ENCODE data around the gene ZNF575. TPM values are rescaled to one million over a fixed set of nuclear protein-coding genes. Genes with fewer than 3 reads are reported as not detected.

The ZNF575 gene
- total RNA-seq, 5 donors from 2014 or later (not counting 1 experiment from before 2014, with no cell fraction given): 3.4 to 12.7 (median 6.2) TPM

DNA sequence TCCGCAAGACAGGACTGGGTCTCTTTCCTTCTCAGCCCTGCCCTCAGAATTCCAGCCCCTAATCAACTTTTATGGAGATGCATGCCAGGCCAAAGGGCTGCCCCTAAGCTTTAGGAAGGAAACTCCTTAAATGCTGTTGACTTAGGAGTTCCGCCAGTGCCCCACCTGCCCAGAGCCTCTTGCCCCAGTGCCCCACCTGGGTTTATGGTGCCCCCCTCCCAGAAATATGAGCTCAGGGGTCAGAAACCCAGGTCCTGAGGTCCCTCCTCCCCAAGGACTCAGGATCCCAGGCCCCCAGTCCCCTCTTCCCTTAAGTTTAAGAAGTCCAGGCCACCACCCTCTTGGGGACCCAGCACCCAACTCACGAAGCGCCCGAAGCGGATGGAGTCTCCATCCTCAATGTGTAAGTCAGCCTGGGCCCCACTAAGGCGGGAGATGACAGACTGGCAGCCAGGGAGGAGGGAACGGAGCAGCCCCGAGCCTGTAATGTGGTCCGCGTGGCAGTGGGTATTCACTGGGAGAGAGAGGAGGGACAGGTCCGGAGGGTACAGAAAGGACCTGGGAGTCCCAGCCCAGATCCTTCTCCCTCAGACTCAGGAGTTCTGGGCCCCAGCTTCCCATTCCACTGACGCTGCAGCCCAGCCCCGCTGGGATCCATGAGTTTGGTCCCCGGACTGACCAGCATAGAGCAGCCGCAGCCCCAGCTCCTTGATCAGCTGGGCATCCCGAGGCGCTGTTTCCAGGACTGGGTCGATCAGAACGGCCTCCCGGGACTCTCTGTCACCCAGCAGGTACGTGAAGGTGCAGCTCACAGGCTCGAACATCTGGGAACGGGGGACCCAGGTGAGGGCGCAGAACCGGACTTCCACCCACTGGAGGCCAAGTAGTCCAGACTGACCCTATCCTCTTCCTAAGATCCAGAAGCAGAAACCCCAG lies 6.9 kb upstream of the ZNF575 start:
- Histone ChIP-seq H3K4me3 (ENCODE audit: control insufficient read depth in 1 of 2, extremely low read depth in 1 of 2, low read length in 1 of 2) (peak overlapping the region; percentile 81 to 93), H3K27ac (ENCODE audit: low read length) (peak overlapping the region; percentile 66), H3K9me3 (no peaks in the 10 kb centered on the region), H3K36me3 (ENCODE audit: control insufficient read depth in 2 of 2, extremely low read depth in 1 of 2, insufficient read depth in 1 of 2, low read length in 1 of 2) (peaks cover 0 to 9% of the 10 kb centered on the region in 2 donors), H3K27me3 (replicated peaks in 1 of 2; ENCODE audit: control insufficient read depth in 2 of 2, extremely low read depth in 1 of 2, insufficient read depth in 2 of 2, low read length in 1 of 2) (no peaks in the 10 kb centered on the region), H3K4me1 (ENCODE audit: control insufficient read depth in 1 of 2, extremely low read depth in 1 of 2, insufficient read depth in 2 of 2, low read length in 2 of 2) (peaks cover 7 to 28% of the 10 kb centered on the region in 2 experiments)
- Mint-ChIP-seq H3K27ac (peak overlapping the region; percentile 86 to 88), H3K27me3 (no peaks in the 10 kb centered on the region), H3K9me3 (no peaks in the 10 kb centered on the region), H3K4me1 (peaks cover 23 to 34% (median 28%) of the 10 kb centered on the region in 3 donors), H3K4me3 (peak overlapping the region; percentile 73 to 89 (median 74)), H3K36me3 (peaks cover 3% of the 10 kb centered on the region)
- under 1% methylated on average over 20 of the region's 26 CpGs for WGBS (ENCODE audit: insufficient coverage)
- DNase-seq (peak in 6 of 35 experiments; percentile 9 to 43 (median 22)), ATAC-seq (replicated peaks in 1 of 4) (peak in 3 of 4 experiments; percentile 29 to 32 (median 31))
- ChIA-PET CTCF (interaction anchor here in 1 of 2 donors (1.1 to 2.9 kb wide), 4 partner anchors 22 to 87 kb away, joined by 3 to 12 read pairs (median 6); no protein-coding TSS in a partner anchor), POLR2A (no interaction called here)

GRCh38 chr19:43526884-43527859 lies 5.8 kb upstream of the ZNF575 start, which contains the start of gene ETHE1:
Gene ETHE1 (minus strand): TSS chr19:43527201. CDS start chr19:43527177, 24 bp downstream.
- peaks cover 7 to 32% of the 10 kb centered on the region in 2 experiments for H3K4me1 ChIP-seq (ENCODE audit: control insufficient read depth in 1 of 2, extremely low read depth in 1 of 2, insufficient read depth in 2 of 2, low read length in 2 of 2)
- ChIA-PET CTCF (interaction anchor here (0.7 to 2.4 kb wide), 5 partner anchors 8 to 102 kb away, joined by 3 to 12 read pairs (median 4); no protein-coding TSS in a partner anchor), POLR2A (interaction anchor here in 1 of 2 donors (1.0 kb wide), 1 partner anchor 88 kb away, joined by 6 read pairs; no protein-coding TSS in a partner anchor)
- peaks cover 23 to 34% (median 30%) of the 10 kb centered on the region in 3 donors for H3K4me1 Mint-ChIP-seq
- peak within 1 kb of the TSS; percentile 81 to 93 for H3K4me3 ChIP-seq (ENCODE audit: control insufficient read depth in 1 of 2, extremely low read depth in 1 of 2, low read length in 1 of 2)
- H3K27me3 Mint-ChIP-seq: no peaks in the 10 kb centered on the region
- H3K9me3 ChIP-seq: no peaks in the 10 kb centered on the region
- H3K27me3 ChIP-seq (replicated peaks in 1 of 2; ENCODE audit: control insufficient read depth in 2 of 2, extremely low read depth in 1 of 2, insufficient read depth in 2 of 2, low read length in 1 of 2): no peaks in the 10 kb centered on the region
- H3K27ac ChIP-seq (ENCODE audit: low read length): peak within 1 kb of the TSS; percentile 66
- under 1% methylated on average over 39 of the region's 54 CpGs for WGBS (ENCODE audit: insufficient coverage)
- no peaks in the 10 kb centered on the region for H3K9me3 Mint-ChIP-seq
- ATAC-seq (replicated peaks in 1 of 4) (peak; percentile 79 to 86 (median 84)), DNase-seq (peak in 32 of 35 experiments; percentile 18 to 74 (median 47))
- peak within 1 kb of the TSS; percentile 86 to 91 for H3K27ac Mint-ChIP-seq
- H3K36me3 Mint-ChIP-seq: peaks cover 3% of the 10 kb centered on the region
- H3K4me3 Mint-ChIP-seq: peak within 1 kb of the TSS; percentile 73 to 89 (median 74)
- H3K36me3 ChIP-seq (ENCODE audit: control insufficient read depth in 2 of 2, extremely low read depth in 1 of 2, insufficient read depth in 1 of 2, low read length in 1 of 2): no peaks in the 10 kb centered on the region

GRCh38 chr19:43527860-43528622 lies 4.9 kb upstream of the ZNF575 start:
- Histone ChIP-seq H3K27ac (ENCODE audit: low read length) (no peak overlapping the region), H3K4me3 (ENCODE audit: control insufficient read depth in 1 of 2, extremely low read depth in 1 of 2, low read length in 1 of 2) (no peak overlapping the region), H3K9me3 (no peaks in the 10 kb centered on the region), H3K27me3 (replicated peaks in 1 of 2; ENCODE audit: control insufficient read depth in 2 of 2, extremely low read depth in 1 of 2, insufficient read depth in 2 of 2, low read length in 1 of 2) (no peaks in the 10 kb centered on the region), H3K4me1 (ENCODE audit: control insufficient read depth in 1 of 2, extremely low read depth in 1 of 2, insufficient read depth in 2 of 2, low read length in 2 of 2) (peaks cover 9 to 41% of the 10 kb centered on the region in 2 experiments), H3K36me3 (ENCODE audit: control insufficient read depth in 2 of 2, extremely low read depth in 1 of 2, insufficient read depth in 1 of 2, low read length in 1 of 2) (no peaks in the 10 kb centered on the region)
- WGBS (ENCODE audit: insufficient coverage): 90% methylated on average over 2 of the region's 13 CpGs
- Mint-ChIP-seq H3K4me1 (peaks cover 28 to 38% (median 35%) of the 10 kb centered on the region in 3 donors), H3K27me3 (no peaks in the 10 kb centered on the region), H3K9me3 (no peaks in the 10 kb centered on the region), H3K4me3 (peak overlapping the region in 2 of 3 donors; percentile 47 to 73), H3K36me3 (no peaks in the 10 kb centered on the region), H3K27ac (no peak overlapping the region)
- ChIA-PET CTCF (interaction anchor here (0.6 to 1.5 kb wide), 12 partner anchors 9 to 620 kb away, joined by 3 to 11 read pairs (median 3); no protein-coding TSS in a partner anchor), POLR2A (interaction anchor here in 1 of 2 donors (0.7 to 1.0 kb wide), 2 partner anchors 89 to 227 kb away, joined by 5 to 6 read pairs; partner anchors contain the start of gene SMG9)
- DNase-seq: no peak
- no peak for ATAC-seq (replicated peaks in 1 of 4)

DNA sequence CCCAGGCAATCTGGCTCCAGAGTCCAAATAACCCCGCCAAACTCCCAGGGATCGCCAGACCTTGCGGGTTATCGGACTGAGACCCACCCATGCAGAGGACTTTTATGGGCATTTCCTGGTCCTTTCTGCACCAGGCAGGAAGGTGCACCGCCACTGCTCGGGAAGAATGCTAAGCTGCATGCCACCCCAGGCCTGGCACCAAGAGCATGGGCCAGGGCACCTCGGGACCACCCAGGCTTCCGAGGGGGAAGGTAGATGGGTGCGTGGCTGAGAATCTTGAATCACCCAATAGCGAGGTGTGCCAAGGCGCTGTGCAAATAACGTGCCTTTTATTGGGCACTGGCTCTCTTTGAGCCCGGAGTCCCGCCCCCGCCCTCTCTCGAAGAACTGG lies 422 bp upstream of the ZNF575 start:
- peak; percentile 19 to 41 (median 36) for ATAC-seq (replicated peaks in 1 of 4)
- POLR2A ChIA-PET: no interaction called here
- H3K36me3 ChIP-seq (ENCODE audit: control insufficient read depth in 2 of 2, extremely low read depth in 1 of 2, insufficient read depth in 1 of 2, low read length in 1 of 2): no peaks in the 10 kb centered on the region
- H3K27ac Mint-ChIP-seq: peak overlapping the region; percentile 90 to 91
- peaks cover 4% of the 10 kb centered on the region for H3K36me3 Mint-ChIP-seq
- CTCF ChIA-PET: interaction anchor here in 1 of 2 donors (0.8 to 3.4 kb wide), 8 partner anchors 13 to 252 kb away, joined by 3 to 24 read pairs (median 5); partner anchors contain the start of genes IRGQ and ZNF576
- H3K4me1 Mint-ChIP-seq: peaks cover 17 to 24% (median 23%) of the 10 kb centered on the region in 3 donors
- no peaks in the 10 kb centered on the region for H3K27me3 ChIP-seq (replicated peaks in 1 of 2; ENCODE audit: control insufficient read depth in 2 of 2, extremely low read depth in 1 of 2, insufficient read depth in 2 of 2, low read length in 1 of 2)
- H3K27me3 Mint-ChIP-seq: no peaks in the 10 kb centered on the region
- H3K4me3 Mint-ChIP-seq: peak overlapping the region; percentile 88 to 90 (median 88)
- WGBS (ENCODE audit: insufficient coverage): 3% methylated on average over 16 of the region's 16 CpGs
- H3K4me3 ChIP-seq (ENCODE audit: control insufficient read depth in 1 of 2, extremely low read depth in 1 of 2, low read length in 1 of 2): peak overlapping the region; percentile 69 to 82
- no peaks in the 10 kb centered on the region for H3K9me3 ChIP-seq
- H3K27ac ChIP-seq (ENCODE audit: low read length): peak overlapping the region; percentile 71
- peaks cover 2 to 27% of the 10 kb centered on the region in 2 experiments for H3K4me1 ChIP-seq (ENCODE audit: control insufficient read depth in 1 of 2, extremely low read depth in 1 of 2, insufficient read depth in 2 of 2, low read length in 2 of 2)
- DNase-seq: peak in 2 of 35 experiments; percentile 25 to 33
- H3K9me3 Mint-ChIP-seq: no peaks in the 10 kb centered on the region

GRCh38 chr19:43533546-43534304 lies 737 bp downstream of the ZNF575 start:
- under 1% methylated on average over 36 of the region's 41 CpGs for WGBS (ENCODE audit: insufficient coverage)
- H3K27me3 Mint-ChIP-seq: no peaks in the 10 kb centered on the region
- POLR2A ChIA-PET: interaction anchor here in 1 of 2 donors (0.5 to 0.6 kb wide), 3 partner anchors 62 to 221 kb away, joined by 4 to 15 read pairs (median 4); partner anchors contain the start of gene SMG9

More at GRCh38 chr19:43533546-43534304, 737 bp downstream of the ZNF575 start:
- Histone ChIP-seq H3K27me3 (replicated peaks in 1 of 2; ENCODE audit: control insufficient read depth in 2 of 2, extremely low read depth in 1 of 2, insufficient read depth in 2 of 2, low read length in 1 of 2) (no peaks in the 10 kb centered on the region), H3K4me3 (ENCODE audit: control insufficient read depth in 1 of 2, extremely low read depth in 1 of 2, low read length in 1 of 2) (peak overlapping the region; percentile 69 to 82), H3K9me3 (no peaks in the 10 kb centered on the region), H3K27ac (ENCODE audit: low read length) (peak overlapping the region; percentile 69), H3K36me3 (ENCODE audit: control insufficient read depth in 2 of 2, extremely low read depth in 1 of 2, insufficient read depth in 1 of 2, low read length in 1 of 2) (peaks cover 4 to 8% of the 10 kb centered on the region in 2 donors), H3K4me1 (ENCODE audit: control insufficient read depth in 1 of 2, extremely low read depth in 1 of 2, insufficient read depth in 2 of 2, low read length in 2 of 2) (peaks cover 2 to 23% of the 10 kb centered on the region in 2 experiments)
- DNase-seq (peak; percentile 78 to 98 (median 95)), ATAC-seq (replicated peaks in 1 of 4) (peak; percentile 63 to 81 (median 66))
- peaks cover 0 to 5% (median 0%) of the 10 kb centered on the region in 3 donors for H3K9me3 Mint-ChIP-seq
- CTCF ChIA-PET: interaction anchor here in 1 of 2 donors (0.6 to 3.4 kb wide), 6 partner anchors 14 to 135 kb away, joined by 3 to 24 read pairs (median 7); partner anchors contain the start of genes IRGQ and ZNF576
- peaks cover 12% of the 10 kb centered on the region for H3K36me3 Mint-ChIP-seq
- H3K4me1 Mint-ChIP-seq: peaks cover 13 to 23% (median 21%) of the 10 kb centered on the region in 3 donors
- peak overlapping the region; percentile 93 to 94 for H3K27ac Mint-ChIP-seq
- H3K4me3 Mint-ChIP-seq: peak overlapping the region; percentile 88 to 90 (median 88)
